ENCODE measurements around the gene HIPK2.

GRCh38 chr7:139683137-139683921, 94.5 kb downstream of the HIPK2 start:
- TF ChIP-seq CTCF (IDR thresholded peaks at IDR 0.05) (no peak), POLR2A (IDR thresholded peaks at IDR 0.05; ENCODE audit: low read depth) (no peak), POLR2AphosphoS5 (IDR thresholded peaks at IDR 0.05) (no peak), EP300 (IDR thresholded peaks at IDR 0.05) (no peak)
